ENCODE data around the gene FGF22. TPM values are rescaled to one million over a fixed set of nuclear protein-coding genes. Genes with fewer than 3 reads are reported as not detected.
"Not testable (repeated sequence)": the region's sequence is repeated elsewhere in the genome, so short reads cannot be mapped to it uniquely, and the experiment has no call there.

The FGF22 gene
- total and polyA plus RNA-seq, 2 experiments from 2014 or later: 0.70 TPM; not detected in 1

DNA sequence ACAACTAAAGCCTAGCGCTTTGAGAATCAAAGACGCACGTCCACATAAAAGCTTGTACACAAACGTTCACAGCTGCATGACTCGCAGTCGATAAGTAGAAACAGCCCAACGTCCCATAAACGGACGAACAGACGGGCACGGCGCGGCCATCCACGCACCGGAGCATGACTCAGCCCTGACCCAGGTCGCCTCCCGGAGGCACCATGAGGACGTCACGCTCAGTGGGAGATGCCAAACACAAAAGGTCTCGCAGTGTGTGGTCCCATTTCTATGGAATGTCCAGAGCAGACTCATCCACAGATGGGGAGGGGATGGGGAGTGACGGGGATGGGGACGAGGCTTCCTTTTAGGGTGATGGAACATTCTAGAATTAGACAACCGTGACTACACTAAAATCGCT, 15.7 kb upstream of the FGF22 start:
- Histone ChIP-seq H3K9me2 (replicated peaks; ENCODE audit: insufficient read depth) (no peaks in the 10 kb centered on the region), H3K79me2 (peaks cover 11% of the 10 kb centered on the region), H2AFZ (no peak overlapping the region), H3K27me3 (no peaks in the 10 kb centered on the region), H3K27ac (no peak overlapping the region), H4K20me1 (ENCODE audit: insufficient read depth, poor library complexity, severe bottlenecking) (no peaks in the 10 kb centered on the region), H3K9me3 (ENCODE audit: low read depth) (no peaks in the 10 kb centered on the region), H3K4me2 (no peak overlapping the region), H3K4me3 (no peak overlapping the region), H3K4me1 (ENCODE audit: insufficient read depth) (no peaks in the 10 kb centered on the region), H3K36me3 (replicated peaks; ENCODE audit: insufficient read depth, low read depth) (no peaks in the 10 kb centered on the region)
- WGBS (ENCODE audit: low lambda C conversion rate, missing lambda C conversion rate): 92% methylated on average over 22 of the region's 24 CpGs
- TF ChIP-seq EZH2phosphoT487 (IDR thresholded peaks at IDR 0.05; ENCODE audit: low read depth, severe bottlenecking, unreplicated experiment) (no peak), EZH2 (IDR thresholded peaks at IDR 0.05; ENCODE audit: borderline replicate concordance) (no peak)
- TF ChIP-seq, protein P1, sequence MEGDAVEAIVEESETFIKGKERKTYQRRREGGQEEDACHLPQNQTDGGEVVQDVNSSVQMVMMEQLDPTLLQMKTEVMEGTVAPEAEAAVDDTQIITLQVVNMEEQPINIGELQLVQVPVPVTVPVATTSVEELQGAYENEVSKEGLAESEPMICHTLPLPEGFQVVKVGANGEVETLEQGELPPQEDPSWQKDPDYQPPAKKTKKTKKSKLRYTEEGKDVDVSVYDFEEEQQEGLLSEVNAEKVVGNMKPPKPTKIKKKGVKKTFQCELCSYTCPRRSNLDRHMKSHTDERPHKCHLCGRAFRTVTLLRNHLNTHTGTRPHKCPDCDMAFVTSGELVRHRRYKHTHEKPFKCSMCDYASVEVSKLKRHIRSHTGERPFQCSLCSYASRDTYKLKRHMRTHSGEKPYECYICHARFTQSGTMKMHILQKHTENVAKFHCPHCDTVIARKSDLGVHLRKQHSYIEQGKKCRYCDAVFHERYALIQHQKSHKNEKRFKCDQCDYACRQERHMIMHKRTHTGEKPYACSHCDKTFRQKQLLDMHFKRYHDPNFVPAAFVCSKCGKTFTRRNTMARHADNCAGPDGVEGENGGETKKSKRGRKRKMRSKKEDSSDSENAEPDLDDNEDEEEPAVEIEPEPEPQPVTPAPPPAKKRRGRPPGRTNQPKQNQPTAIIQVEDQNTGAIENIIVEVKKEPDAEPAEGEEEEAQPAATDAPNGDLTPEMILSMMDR (IDR thresholded peaks at IDR 0.05; ENCODE audit: poor library complexity): no peak
- no peak for DNase-seq (ENCODE audit: low spot score)

DNA sequence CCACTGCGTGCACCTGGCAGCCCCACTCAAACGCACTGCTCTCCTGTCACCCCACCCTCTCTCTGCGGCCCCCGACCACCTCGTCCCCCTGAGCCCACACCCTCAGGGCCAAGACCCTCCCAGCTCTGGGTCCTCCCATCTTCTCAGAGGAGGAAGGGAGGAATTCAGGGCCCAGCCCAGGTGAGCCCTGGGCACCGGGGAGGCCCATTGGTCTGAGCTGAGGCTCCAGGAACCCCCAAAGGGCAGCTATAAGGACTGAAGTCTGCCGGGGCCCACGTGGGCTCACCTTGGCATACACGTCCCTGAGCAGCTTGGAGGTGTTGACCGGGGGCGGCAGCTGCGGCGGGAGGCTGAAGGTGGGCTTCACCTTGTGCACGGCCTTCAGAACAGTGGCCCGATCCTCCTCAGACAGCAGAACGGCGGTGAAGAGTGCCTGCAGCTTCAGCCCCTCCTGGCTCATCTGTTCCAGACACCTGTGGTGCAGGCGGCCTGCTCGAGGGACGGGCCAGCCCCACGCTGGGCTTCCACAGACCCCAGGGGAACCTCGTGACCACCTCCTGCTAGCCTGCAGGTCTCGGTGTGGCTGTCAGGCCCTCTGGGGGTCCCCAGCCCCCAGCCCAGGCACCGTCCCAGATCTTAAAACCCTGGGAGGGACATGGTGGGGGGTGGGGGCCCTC, 15.1 kb upstream of the FGF22 start:
- no peak overlapping the region for H3K4me3 ChIP-seq
- H3K27ac ChIP-seq: no peak overlapping the region
- peaks cover 13% of the 10 kb centered on the region for H3K79me2 ChIP-seq
- no peaks in the 10 kb centered on the region for H3K9me2 ChIP-seq (replicated peaks; ENCODE audit: insufficient read depth)
- H2AFZ ChIP-seq: no peak overlapping the region
- TF ChIP-seq EZH2 (IDR thresholded peaks at IDR 0.05; ENCODE audit: borderline replicate concordance) (no peak), EZH2phosphoT487 (IDR thresholded peaks at IDR 0.05; ENCODE audit: low read depth, severe bottlenecking, unreplicated experiment) (no peak)
- TF ChIP-seq, protein P1 (IDR thresholded peaks at IDR 0.05; ENCODE audit: poor library complexity): no peak
- H3K27me3 ChIP-seq: no peaks in the 10 kb centered on the region
- no peaks in the 10 kb centered on the region for H4K20me1 ChIP-seq (ENCODE audit: insufficient read depth, poor library complexity, severe bottlenecking)
- H3K36me3 ChIP-seq (replicated peaks; ENCODE audit: insufficient read depth, low read depth): no peaks in the 10 kb centered on the region
- 97% methylated on average over 24 of the region's 24 CpGs for WGBS (ENCODE audit: low lambda C conversion rate, missing lambda C conversion rate)
- no peak for DNase-seq (ENCODE audit: low spot score)
- no peak overlapping the region for H3K4me2 ChIP-seq
- H3K9me3 ChIP-seq (ENCODE audit: low read depth): no peaks in the 10 kb centered on the region
- no peaks in the 10 kb centered on the region for H3K4me1 ChIP-seq (ENCODE audit: insufficient read depth)

DNA sequence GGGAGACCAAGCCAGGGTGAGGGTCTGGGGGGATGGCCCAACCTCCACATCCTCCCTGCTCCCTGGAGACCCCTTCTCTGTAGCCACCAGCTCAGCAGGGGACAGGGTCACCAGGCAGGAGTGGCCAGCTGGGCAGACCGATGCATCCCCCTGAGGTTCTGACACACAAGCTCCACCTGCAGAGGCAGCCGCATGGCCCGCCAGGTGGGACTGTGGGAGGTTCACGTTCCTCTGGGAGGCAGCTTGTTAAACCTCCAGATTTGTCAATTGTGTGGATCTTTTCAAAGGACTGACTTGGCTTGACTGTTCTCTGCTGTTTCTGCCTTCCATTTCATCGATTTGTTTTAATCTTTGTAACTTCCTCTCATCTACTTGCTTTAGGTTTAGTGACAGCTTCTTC, 14.4 kb upstream of the FGF22 start:
- H3K79me2 ChIP-seq: peaks cover 16% of the 10 kb centered on the region
- DNase-seq (ENCODE audit: low spot score): no peak
- H3K4me3 ChIP-seq: no peak overlapping the region
- H3K27ac ChIP-seq: no peak overlapping the region
- no peaks in the 10 kb centered on the region for H3K36me3 ChIP-seq (replicated peaks; ENCODE audit: insufficient read depth, low read depth)
- no peaks in the 10 kb centered on the region for H3K9me2 ChIP-seq (replicated peaks; ENCODE audit: insufficient read depth)
- H2AFZ ChIP-seq: no peak overlapping the region
- no peaks in the 10 kb centered on the region for H3K9me3 ChIP-seq (ENCODE audit: low read depth)
- no peak overlapping the region for H3K4me2 ChIP-seq
- H3K27me3 ChIP-seq: no peaks in the 10 kb centered on the region
- no peaks in the 10 kb centered on the region for H4K20me1 ChIP-seq (ENCODE audit: insufficient read depth, poor library complexity, severe bottlenecking)
- no peak for TF ChIP-seq EZH2 (IDR thresholded peaks at IDR 0.05; ENCODE audit: borderline replicate concordance)
- TF ChIP-seq EZH2phosphoT487 (IDR thresholded peaks at IDR 0.05; ENCODE audit: low read depth, severe bottlenecking, unreplicated experiment): no peak
- TF ChIP-seq, protein P1 (IDR thresholded peaks at IDR 0.05; ENCODE audit: poor library complexity): no peak
- 94% methylated on average over 5 of the region's 5 CpGs for WGBS (ENCODE audit: low lambda C conversion rate, missing lambda C conversion rate)
- H3K4me1 ChIP-seq (ENCODE audit: insufficient read depth): no peaks in the 10 kb centered on the region

DNA sequence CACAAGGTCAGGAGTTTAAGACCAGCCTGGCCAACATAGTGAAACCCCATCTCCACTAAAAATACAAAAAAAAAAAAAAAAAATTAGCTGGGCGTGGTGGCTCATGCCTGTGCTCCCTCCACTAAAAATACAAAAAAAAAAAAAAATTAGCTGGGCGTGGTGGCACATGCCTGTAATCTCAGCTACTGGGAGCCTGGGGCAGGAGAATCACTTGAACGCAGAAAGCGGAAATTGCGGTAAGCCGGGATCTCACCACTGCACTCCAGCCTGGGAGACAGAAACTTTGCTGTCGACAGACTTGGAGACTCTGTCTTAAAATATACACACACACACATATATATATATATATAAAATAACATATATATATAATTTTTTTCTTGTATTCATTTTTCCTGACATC, 13.1 kb upstream of the FGF22 start:
- not testable (repeated sequence) for H3K9me3 ChIP-seq (ENCODE audit: low read depth); H3K27me3 ChIP-seq; H3K27ac ChIP-seq; H2AFZ ChIP-seq; H3K4me1 ChIP-seq (ENCODE audit: insufficient read depth); H4K20me1 ChIP-seq (ENCODE audit: insufficient read depth, poor library complexity, severe bottlenecking); H3K9me2 ChIP-seq (replicated peaks; ENCODE audit: insufficient read depth); H3K4me2 ChIP-seq; DNase-seq (ENCODE audit: low spot score); H3K36me3 ChIP-seq (replicated peaks; ENCODE audit: insufficient read depth, low read depth); H3K4me3 ChIP-seq
- peaks cover 29% of the 10 kb centered on the region for H3K79me2 ChIP-seq
- WGBS (ENCODE audit: low lambda C conversion rate, missing lambda C conversion rate): 99% methylated on average over 7 of the region's 7 CpGs
